Peyer's patch (tissue), 4 donors: ENCODE data around the gene COL6A1. TPM values are rescaled to one million over a fixed set of nuclear protein-coding genes. Genes with fewer than 3 reads are reported as not detected.
A peak's percentile ranks its signal among the peaks of the same experiment; 100 is the strongest.

Experiments
- DNase-seq, 3 donors: peaks; one replicate each; pipeline ENCODE4 v3.0.0-alpha.2; 2017 to 2019
- H3K27ac ChIP-seq, 4 donors: fragments of 200-600 bp; sonication (generic); one replicate each; pipeline ENCODE4 v1.5.1; 2016 to 2019
- H3K27me3 ChIP-seq, 2 donors: fragments of 200-600 bp; sonication (generic); one replicate each; pipeline ENCODE4 v1.5.1; 2019
- H3K36me3 ChIP-seq, 3 donors: fragments of 200-600 bp; sonication (generic); one replicate each; pipeline ENCODE4 v1.5.1; 2016 to 2019
- H3K4me1 ChIP-seq, 4 donors: fragments of 200-600 bp; sonication (generic); one replicate each; pipeline ENCODE4 v1.5.1; 2016 to 2019
- H3K4me3 ChIP-seq, 4 donors: fragments of 200-600 bp; sonication (generic); 1 replicate in 3 of 4; 2 replicates in 1 of 4; pipeline ENCODE4 v1.5.1; 2016 to 2019; ENCODE audit warnings: mild to moderate bottlenecking in 1 of 4
- H3K9me3 ChIP-seq, 4 donors: fragments of 200-600 bp; sonication (generic); one replicate each; pipeline ENCODE4 v1.5.1; 2016 to 2019; ENCODE audit warnings: mild to moderate bottlenecking in 1 of 4
- POLR2A ChIP-seq, 2 donors: fragments of 450-650 bp; IDR thresholded peaks; one replicate each; pipeline ENCODE4 v1.5.1; 2017; ENCODE audit warnings: antibody characterized with exemption in 2 of 2, mild to moderate bottlenecking in 2 of 2, moderate library complexity in 2 of 2
- total RNA-seq, 4 donors: library from RNA; depleted of rRNA; stranded (reverse); fragments of >200 nt; gene quantifications; one replicate each; pipeline ENCODE4 v1.1.0, GENCODE V29; 2016
- TF ChIP-seq, protein P1 (sequence below), 6 experiments: fragments of 450-650 bp in 4 of 6; fragments of 200-600 bp in 2 of 6; sonication (generic) in 1 of 6; IDR thresholded peaks; one replicate each; pipeline ENCODE4 v1.5.1; 2017 to 2019; ENCODE audit warnings: antibody characterized with exemption in 6 of 6, mild to moderate bottlenecking in 3 of 6, moderate library complexity in 1 of 6

The COL6A1 gene
- total RNA-seq, 4 donors from 2014 or later, result 37.7 to 458 (median 161) TPM

- Histone ChIP-seq H3K36me3 (peaks cover 0 to 10% (median 0%) of the 10 kb centered on the region in 3 donors), H3K27ac (peak overlapping the region in 2 of 4 donors; percentile 19 to 82), H3K4me1 (peaks cover 0 to 14% (median 3%) of the 10 kb centered on the region in 4 donors), H3K9me3 (no peaks in the 10 kb centered on the region), H3K27me3 (no peaks in the 10 kb centered on the region), H3K4me3 (no peak overlapping the region)
- TF ChIP-seq, protein P1, sequence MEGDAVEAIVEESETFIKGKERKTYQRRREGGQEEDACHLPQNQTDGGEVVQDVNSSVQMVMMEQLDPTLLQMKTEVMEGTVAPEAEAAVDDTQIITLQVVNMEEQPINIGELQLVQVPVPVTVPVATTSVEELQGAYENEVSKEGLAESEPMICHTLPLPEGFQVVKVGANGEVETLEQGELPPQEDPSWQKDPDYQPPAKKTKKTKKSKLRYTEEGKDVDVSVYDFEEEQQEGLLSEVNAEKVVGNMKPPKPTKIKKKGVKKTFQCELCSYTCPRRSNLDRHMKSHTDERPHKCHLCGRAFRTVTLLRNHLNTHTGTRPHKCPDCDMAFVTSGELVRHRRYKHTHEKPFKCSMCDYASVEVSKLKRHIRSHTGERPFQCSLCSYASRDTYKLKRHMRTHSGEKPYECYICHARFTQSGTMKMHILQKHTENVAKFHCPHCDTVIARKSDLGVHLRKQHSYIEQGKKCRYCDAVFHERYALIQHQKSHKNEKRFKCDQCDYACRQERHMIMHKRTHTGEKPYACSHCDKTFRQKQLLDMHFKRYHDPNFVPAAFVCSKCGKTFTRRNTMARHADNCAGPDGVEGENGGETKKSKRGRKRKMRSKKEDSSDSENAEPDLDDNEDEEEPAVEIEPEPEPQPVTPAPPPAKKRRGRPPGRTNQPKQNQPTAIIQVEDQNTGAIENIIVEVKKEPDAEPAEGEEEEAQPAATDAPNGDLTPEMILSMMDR (IDR thresholded peaks at IDR 0.05), result no peak
- TF ChIP-seq POLR2A (IDR thresholded peaks at IDR 0.05), result no peak
- DNase-seq, result peak in 1 of 3 donors; percentile 34
These were observed 4.9 kb downstream of the COL6A1 start for GRCh38 chr21:45986316-45987051.

DNA sequence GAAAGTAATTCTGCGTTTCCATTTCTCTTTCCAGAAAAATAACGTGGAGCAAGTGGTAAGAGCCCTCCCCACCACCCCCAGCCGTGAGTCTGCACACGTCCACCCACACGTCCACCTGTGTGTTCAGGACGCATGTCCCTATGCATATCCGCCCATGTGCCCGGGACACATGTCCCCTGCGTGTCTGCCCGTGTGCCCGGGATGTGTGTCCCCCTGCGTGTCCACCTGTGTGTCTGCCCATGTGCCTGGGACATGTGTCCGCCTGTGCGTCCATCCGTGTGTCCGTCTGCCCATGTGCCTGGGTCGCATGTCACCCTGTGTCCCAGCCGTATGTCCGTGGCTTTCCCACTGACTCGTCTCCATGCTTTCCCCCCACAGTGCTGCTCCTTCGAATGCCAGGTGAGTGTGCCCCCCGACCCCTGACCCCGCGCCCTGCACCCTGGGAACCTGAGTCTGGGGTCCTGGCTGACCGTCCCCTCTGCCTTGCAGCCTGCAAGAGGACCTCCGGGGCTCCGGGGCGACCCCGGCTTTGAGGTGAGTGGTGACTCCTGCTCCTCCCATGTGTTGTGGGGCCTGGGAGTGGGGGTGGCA is 5.6 kb downstream of the COL6A1 start:
- Histone ChIP-seq H3K4me1 (peaks cover 0 to 8% (median under 1%) of the 10 kb centered on the region in 4 donors), H3K36me3 (peaks cover 0 to 10% (median 0%) of the 10 kb centered on the region in 3 donors), H3K4me3 (no peak overlapping the region), H3K27me3 (no peaks in the 10 kb centered on the region), H3K27ac (peak overlapping the region in 1 of 4 donors; percentile 82), H3K9me3 (no peaks in the 10 kb centered on the region)
- peak in 1 of 3 donors; percentile 21 for DNase-seq
- no peak for TF ChIP-seq POLR2A (IDR thresholded peaks at IDR 0.05)
- TF ChIP-seq, protein P1 (IDR thresholded peaks at IDR 0.05), result no peak

DNA sequence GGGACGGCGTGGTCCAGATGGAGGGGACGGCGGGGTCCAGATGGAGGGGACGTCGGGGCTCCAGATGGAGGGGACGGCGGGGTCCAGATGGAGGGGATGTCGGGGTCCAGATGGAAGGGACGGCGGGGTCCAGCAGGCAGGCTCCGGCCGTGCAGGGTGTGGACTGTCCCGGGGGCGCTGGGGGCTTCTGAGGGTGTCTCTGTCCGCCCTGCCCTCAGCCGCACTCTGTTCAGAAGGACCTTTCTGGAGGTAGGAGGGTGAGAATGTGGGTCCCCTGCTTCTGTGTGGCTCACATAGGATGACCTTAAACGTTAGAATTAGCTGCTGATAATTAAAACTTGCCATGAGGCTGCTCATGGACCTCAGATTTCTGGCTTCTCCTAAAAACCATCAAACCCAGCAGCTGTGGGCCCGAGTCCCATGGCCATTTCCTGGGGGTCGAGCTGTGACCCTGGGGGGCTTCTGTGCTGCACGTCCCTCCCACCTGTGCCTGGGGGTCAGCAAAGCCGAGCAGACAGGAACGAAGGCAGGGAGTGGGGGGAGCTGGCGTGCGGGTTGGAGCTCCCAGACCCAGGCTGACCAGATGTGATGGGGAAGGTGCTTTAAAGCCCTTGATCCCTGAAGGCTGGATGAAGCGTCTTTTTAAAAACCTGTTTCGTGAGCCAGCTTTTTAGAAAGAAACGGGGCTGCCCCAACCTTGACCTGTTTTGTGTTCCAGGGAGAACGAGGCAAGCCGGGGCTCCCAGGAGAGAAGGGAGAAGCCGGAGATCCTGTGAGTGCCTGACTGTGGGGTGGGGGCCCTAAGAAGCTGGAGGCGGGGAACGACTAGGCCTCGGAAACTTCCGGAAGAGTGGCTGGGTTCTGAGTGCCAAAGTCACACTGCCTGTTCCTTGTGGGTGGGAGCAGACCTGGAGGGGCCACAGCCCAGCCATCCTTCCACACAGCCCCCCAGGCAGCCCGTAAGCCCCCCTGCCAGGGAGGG is 7.1 kb downstream of the COL6A1 start:
- TF ChIP-seq, protein P1 (IDR thresholded peaks at IDR 0.05), result no peak
- TF ChIP-seq POLR2A (IDR thresholded peaks at IDR 0.05), result no peak
- H3K36me3 ChIP-seq, result peaks cover 0 to 13% (median 0%) of the 10 kb centered on the region in 3 donors
- peak overlapping the region in 1 of 4 donors; percentile 25 for H3K27ac ChIP-seq
- peak in 2 of 3 donors; percentile 26 to 42 for DNase-seq
- H3K4me3 ChIP-seq, result no peak overlapping the region
- peaks cover 0 to 6% (median 0%) of the 10 kb centered on the region in 4 donors for H3K4me1 ChIP-seq
- no peaks in the 10 kb centered on the region for H3K9me3 ChIP-seq
- no peaks in the 10 kb centered on the region for H3K27me3 ChIP-seq

GRCh38 chr21:45989355-45990048 is 7.9 kb downstream of the COL6A1 start:
- Histone ChIP-seq H3K4me1 (peaks cover 0 to 6% (median 0%) of the 10 kb centered on the region in 4 donors), H3K27ac (peak overlapping the region in 1 of 4 donors; percentile 25), H3K4me3 (no peak overlapping the region), H3K9me3 (no peaks in the 10 kb centered on the region), H3K36me3 (peaks cover 0 to 13% (median 0%) of the 10 kb centered on the region in 3 donors), H3K27me3 (no peaks in the 10 kb centered on the region)
- TF ChIP-seq, protein P1 (IDR thresholded peaks at IDR 0.05), result no peak
- no peak for TF ChIP-seq POLR2A (IDR thresholded peaks at IDR 0.05)
- peak in 2 of 3 donors; percentile 41 to 43 for DNase-seq
